ENCODE results near the gene SPCS2. TPM values are rescaled to one million over a fixed set of nuclear protein-coding genes. Genes with fewer than 3 reads are reported as not detected.

SPCS2 gene
- polyA plus RNA-seq, 1 of the 3 experiments (the other 2 are of a cell fraction), result 49.1 TPM

GRCh38 chr11:74929431-74930363 is 19.4 kb upstream of the SPCS2 start:
- no peak overlapping the region; a peak in 1 of 4 replicates for H3K27ac ChIP-seq (ENCODE audit: low read depth in 2 of 2, low read length in 1 of 2)
- H3K4me2 ChIP-seq, result no peak overlapping the region
- ChIA-PET POLR2A (interaction anchor here (1.6 kb wide), 1 partner anchor 59 kb away, joined by 7 read pairs; the partner anchor contains the start of gene NEU3), CTCF (interaction anchor here (0.6 to 6.0 kb wide), 57 partner anchors 11 to 476 kb away, joined by 3 to 113 read pairs (median 4); partner anchors contain the start of genes NEU3, SPCS2 and XRRA1)
- H3F3A ChIP-seq (replicated peaks; ENCODE audit: insufficient read depth), result peaks cover 26% of the 10 kb centered on the region
- H4K20me1 ChIP-seq (ENCODE audit: insufficient read depth), result no peaks in the 10 kb centered on the region
- TF ChIP-seq FOXJ3 (CRISPR knock-in tag; IDR thresholded peaks at IDR 0.05) (no peak), FOXM1 (IDR thresholded peaks at IDR 0.05; ENCODE audit: low read depth) (no peak), SMC3 (IDR thresholded peaks at IDR 0.05; ENCODE audit: low read depth, low read length) (peak; percentile 78), ELF1 (IDR thresholded peaks at IDR 0.05) (no peak), TAF1 (IDR thresholded peaks at IDR 0.05; ENCODE audit: borderline replicate concordance, low read depth, low read length) (peak; percentile 11; the same call in 1 of the 2 replicates), RFX5 (IDR thresholded peaks at IDR 0.05; ENCODE audit: low read length) (0 out of 2 replicates have a peak, but pooled peaks have one; percentile 21), MXI1 (IDR thresholded peaks at IDR 0.05; ENCODE audit: low read depth, low read length) (no peak), RAD21 (IDR thresholded peaks at IDR 0.05; ENCODE audit: low read length) (peak; percentile 93), POLR2AphosphoS5 (IDR thresholded peaks at IDR 0.05; ENCODE audit: low read depth, low read length) (no peak), GATA2 (CRISPR knock-in tag; IDR thresholded peaks at IDR 0.05) (no peak), MEF2A (IDR thresholded peaks at IDR 0.05; ENCODE audit: borderline replicate concordance, low read depth) (no peak), TEAD4 (IDR thresholded peaks at IDR 0.05; ENCODE audit: borderline replicate concordance, insufficient read depth) (no peak), YY1 (IDR thresholded peaks at IDR 0.05; ENCODE audit: low read depth) (no peak), JUND (IDR thresholded peaks at IDR 0.05) (no peak), RCOR1 (IDR thresholded peaks at IDR 0.05; ENCODE audit: low read length) (no peak)
- TF ChIP-seq, protein P1, sequence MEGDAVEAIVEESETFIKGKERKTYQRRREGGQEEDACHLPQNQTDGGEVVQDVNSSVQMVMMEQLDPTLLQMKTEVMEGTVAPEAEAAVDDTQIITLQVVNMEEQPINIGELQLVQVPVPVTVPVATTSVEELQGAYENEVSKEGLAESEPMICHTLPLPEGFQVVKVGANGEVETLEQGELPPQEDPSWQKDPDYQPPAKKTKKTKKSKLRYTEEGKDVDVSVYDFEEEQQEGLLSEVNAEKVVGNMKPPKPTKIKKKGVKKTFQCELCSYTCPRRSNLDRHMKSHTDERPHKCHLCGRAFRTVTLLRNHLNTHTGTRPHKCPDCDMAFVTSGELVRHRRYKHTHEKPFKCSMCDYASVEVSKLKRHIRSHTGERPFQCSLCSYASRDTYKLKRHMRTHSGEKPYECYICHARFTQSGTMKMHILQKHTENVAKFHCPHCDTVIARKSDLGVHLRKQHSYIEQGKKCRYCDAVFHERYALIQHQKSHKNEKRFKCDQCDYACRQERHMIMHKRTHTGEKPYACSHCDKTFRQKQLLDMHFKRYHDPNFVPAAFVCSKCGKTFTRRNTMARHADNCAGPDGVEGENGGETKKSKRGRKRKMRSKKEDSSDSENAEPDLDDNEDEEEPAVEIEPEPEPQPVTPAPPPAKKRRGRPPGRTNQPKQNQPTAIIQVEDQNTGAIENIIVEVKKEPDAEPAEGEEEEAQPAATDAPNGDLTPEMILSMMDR (IDR thresholded peaks at IDR 0.05), result peak; percentile 95
- TF ChIP-seq, protein P2, sequence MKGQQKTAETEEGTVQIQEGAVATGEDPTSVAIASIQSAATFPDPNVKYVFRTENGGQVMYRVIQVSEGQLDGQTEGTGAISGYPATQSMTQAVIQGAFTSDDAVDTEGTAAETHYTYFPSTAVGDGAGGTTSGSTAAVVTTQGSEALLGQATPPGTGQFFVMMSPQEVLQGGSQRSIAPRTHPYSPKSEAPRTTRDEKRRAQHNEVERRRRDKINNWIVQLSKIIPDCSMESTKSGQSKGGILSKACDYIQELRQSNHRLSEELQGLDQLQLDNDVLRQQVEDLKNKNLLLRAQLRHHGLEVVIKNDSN (IDR thresholded peaks at IDR 0.05; ENCODE audit: borderline replicate concordance, low read depth), result no peak
- TF ChIP-seq, protein P3, sequence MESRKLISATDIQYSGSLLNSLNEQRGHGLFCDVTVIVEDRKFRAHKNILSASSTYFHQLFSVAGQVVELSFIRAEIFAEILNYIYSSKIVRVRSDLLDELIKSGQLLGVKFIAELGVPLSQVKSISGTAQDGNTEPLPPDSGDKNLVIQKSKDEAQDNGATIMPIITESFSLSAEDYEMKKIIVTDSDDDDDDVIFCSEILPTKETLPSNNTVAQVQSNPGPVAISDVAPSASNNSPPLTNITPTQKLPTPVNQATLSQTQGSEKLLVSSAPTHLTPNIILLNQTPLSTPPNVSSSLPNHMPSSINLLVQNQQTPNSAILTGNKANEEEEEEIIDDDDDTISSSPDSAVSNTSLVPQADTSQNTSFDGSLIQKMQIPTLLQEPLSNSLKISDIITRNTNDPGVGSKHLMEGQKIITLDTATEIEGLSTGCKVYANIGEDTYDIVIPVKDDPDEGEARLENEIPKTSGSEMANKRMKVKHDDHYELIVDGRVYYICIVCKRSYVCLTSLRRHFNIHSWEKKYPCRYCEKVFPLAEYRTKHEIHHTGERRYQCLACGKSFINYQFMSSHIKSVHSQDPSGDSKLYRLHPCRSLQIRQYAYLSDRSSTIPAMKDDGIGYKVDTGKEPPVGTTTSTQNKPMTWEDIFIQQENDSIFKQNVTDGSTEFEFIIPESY (IDR thresholded peaks at IDR 0.05; ENCODE audit: borderline replicate concordance, low read depth), result no peak
- TF ChIP-seq, protein P4, sequence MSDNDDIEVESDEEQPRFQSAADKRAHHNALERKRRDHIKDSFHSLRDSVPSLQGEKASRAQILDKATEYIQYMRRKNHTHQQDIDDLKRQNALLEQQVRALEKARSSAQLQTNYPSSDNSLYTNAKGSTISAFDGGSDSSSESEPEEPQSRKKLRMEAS (IDR thresholded peaks at IDR 0.05; ENCODE audit: low read depth), result no peak
- no peaks in the 10 kb centered on the region for H3K9me2 ChIP-seq
- H3K4me1 ChIP-seq (ENCODE audit: control insufficient read depth in 1 of 2, insufficient read depth in 2 of 2, low read depth in 1 of 2, low read length in 1 of 2), result peaks cover 0 to 12% of the 10 kb centered on the region in 2 experiments; a peak in 2 of 4 replicates
- H3K36me3 ChIP-seq (replicated peaks in 1 of 2; ENCODE audit: control insufficient read depth in 1 of 2, insufficient read depth in 2 of 2, low read length in 1 of 2), result peaks cover 20 to 63% of the 10 kb centered on the region in 2 experiments
- no peaks in the 10 kb centered on the region for H3K27me3 ChIP-seq (ENCODE audit: insufficient read depth)
- no peak overlapping the region for H2AFZ ChIP-seq (ENCODE audit: low read depth)
- no peaks in the 10 kb centered on the region for H3K9me3 ChIP-seq
- no peak overlapping the region for H3K9ac ChIP-seq
- peak; percentile 58 for DNase-seq
- H3K79me2 ChIP-seq (ENCODE audit: insufficient read depth), result peaks cover 5% of the 10 kb centered on the region; the same call in 1 of the 2 replicates
- H3K4me3 ChIP-seq (ENCODE audit: low read depth in 2 of 2, low read length in 1 of 2), result no peak overlapping the region
- 57% methylated on average over 8 of the region's 8 CpGs for WGBS (ENCODE audit: low lambda C conversion rate)
